ENCODE results near the gene SUN5. TPM values are rescaled to one million over a fixed set of nuclear protein-coding genes. Genes with fewer than 3 reads are reported as not detected.

Gene SUN5
- total RNA-seq, 6 experiments from 2014 or later = not detected

GRCh38 chr20:33022694-33023438, 18.6 kb upstream of the SUN5 start:
- H3K36me3 Mint-ChIP-seq (ENCODE audit: low read depth) = no peaks in the 10 kb centered on the region
- no peak overlapping the region for H3K27ac Mint-ChIP-seq
- H3K4me3 Mint-ChIP-seq = no peak overlapping the region
- no peaks in the 10 kb centered on the region for H3K4me1 Mint-ChIP-seq (ENCODE audit: low read depth)
- no peaks in the 10 kb centered on the region for H3K9me3 Mint-ChIP-seq
- TF ChIP-seq CTCF (IDR thresholded peaks at IDR 0.05) = no peak
- H3K27me3 Mint-ChIP-seq (ENCODE audit: insufficient read depth) = peaks cover 25% of the 10 kb centered on the region
- DNase-seq = no peak

DNA sequence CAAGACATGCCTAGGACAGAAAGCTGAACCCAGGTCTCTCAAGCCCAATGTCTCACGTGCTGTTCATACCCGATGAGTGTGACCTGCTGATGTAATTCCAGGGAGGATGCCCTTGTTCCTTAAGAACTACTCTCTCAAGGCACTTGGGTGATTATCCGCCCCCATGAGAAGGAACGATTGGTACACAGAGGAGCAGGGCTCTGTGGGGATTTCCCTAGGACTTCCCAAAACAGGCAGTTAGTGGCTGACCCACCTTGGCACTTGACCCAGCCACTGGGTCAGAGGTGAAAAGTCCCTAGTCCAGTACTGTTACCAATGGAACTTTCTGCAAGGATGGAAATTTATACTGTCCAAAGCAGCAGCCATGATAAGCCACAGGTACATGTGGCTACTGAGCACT, 18.1 kb upstream of the SUN5 start:
- Mint-ChIP-seq H3K4me1 (ENCODE audit: low read depth) (no peaks in the 10 kb centered on the region), H3K4me3 (no peak overlapping the region), H3K36me3 (ENCODE audit: low read depth) (no peaks in the 10 kb centered on the region), H3K9me3 (no peaks in the 10 kb centered on the region), H3K27me3 (ENCODE audit: insufficient read depth) (peaks cover 28% of the 10 kb centered on the region), H3K27ac (no peak overlapping the region)
- no peak for DNase-seq
- no peak for TF ChIP-seq CTCF (IDR thresholded peaks at IDR 0.05)

DNA sequence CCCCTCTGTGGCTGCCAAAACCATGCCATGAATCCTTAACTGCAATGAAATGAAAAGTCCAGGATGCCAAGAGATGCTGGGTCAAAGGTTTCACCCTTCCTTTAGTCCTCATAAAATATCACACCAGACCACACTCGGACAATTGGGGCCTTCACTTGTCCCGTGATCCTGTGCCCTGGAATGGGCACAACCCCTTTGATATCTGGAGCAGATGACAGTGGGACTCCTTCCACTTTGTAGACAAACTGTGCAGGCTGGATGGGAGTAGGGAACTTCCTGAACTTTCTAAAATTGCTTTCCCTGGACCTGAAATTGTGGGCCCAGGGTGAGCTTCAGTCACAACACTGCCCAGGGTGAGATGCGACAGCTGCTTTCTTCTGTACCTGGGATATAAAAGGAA, 17.6 kb upstream of the SUN5 start:
- no peak for DNase-seq
- Mint-ChIP-seq H3K9me3 (no peaks in the 10 kb centered on the region), H3K27ac (no peak overlapping the region), H3K27me3 (ENCODE audit: insufficient read depth) (peaks cover 30% of the 10 kb centered on the region), H3K4me1 (ENCODE audit: low read depth) (no peaks in the 10 kb centered on the region), H3K4me3 (no peak overlapping the region), H3K36me3 (ENCODE audit: low read depth) (no peaks in the 10 kb centered on the region)
- no peak for TF ChIP-seq CTCF (IDR thresholded peaks at IDR 0.05)

DNA sequence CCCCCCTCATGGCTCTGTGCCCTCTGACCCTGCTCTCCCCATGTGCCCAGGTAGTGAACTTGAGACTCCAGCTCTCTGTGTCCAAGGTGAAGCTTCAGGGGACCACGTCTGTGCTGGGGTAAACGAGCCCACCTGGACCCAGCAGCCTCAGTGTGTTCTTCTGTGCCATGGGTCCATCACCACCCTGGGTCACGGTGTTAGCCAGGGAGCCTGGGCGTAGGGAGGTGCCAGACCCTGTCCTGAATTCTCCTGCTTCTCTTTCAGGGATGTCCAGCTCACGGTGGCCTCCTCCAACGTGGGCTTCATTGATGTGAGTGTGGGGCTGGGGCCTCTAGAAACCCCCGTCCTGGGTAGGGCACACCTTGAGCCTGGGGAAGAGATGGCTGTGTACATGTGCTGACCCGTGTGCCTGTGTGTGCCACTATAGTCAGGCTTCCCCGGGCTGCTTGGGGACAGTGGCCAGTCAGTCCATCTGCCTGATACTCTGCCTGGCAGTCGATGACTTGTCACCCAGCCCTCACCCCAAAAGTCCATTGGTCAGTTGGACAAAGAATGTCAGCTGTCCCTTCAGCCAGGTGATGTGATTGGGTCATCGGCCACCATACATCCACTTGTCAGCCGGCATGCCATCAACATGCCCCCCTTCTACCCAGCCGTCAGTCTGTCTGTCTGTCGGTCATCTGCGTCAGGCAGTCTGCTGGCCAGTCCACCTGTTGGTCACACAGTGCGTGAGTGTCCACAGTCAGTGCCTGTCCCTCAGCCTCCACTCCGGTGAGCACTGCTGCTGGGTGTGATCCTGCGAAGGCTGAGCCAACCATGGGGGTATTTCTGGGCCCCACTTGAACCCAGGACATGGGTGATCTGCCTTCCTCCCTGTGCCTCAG, 16.3 kb upstream of the SUN5 start:
- no peak overlapping the region for H3K4me3 Mint-ChIP-seq
- H3K27ac Mint-ChIP-seq = no peak overlapping the region
- H3K4me1 Mint-ChIP-seq (ENCODE audit: low read depth) = no peaks in the 10 kb centered on the region
- H3K36me3 Mint-ChIP-seq (ENCODE audit: low read depth) = no peaks in the 10 kb centered on the region
- H3K9me3 Mint-ChIP-seq = no peaks in the 10 kb centered on the region
- no peak for TF ChIP-seq CTCF (IDR thresholded peaks at IDR 0.05)
- no peak for DNase-seq
- H3K27me3 Mint-ChIP-seq (ENCODE audit: insufficient read depth) = peaks cover 38% of the 10 kb centered on the region

GRCh38 chr20:33019465-33020277, 15.4 kb upstream of the SUN5 start:
- no peak overlapping the region for H3K4me3 Mint-ChIP-seq
- no peak for TF ChIP-seq CTCF (IDR thresholded peaks at IDR 0.05)
- H3K36me3 Mint-ChIP-seq (ENCODE audit: low read depth) = no peaks in the 10 kb centered on the region
- H3K4me1 Mint-ChIP-seq (ENCODE audit: low read depth) = no peaks in the 10 kb centered on the region
- H3K27me3 Mint-ChIP-seq (ENCODE audit: insufficient read depth) = peaks cover 44% of the 10 kb centered on the region
- DNase-seq = no peak
- no peaks in the 10 kb centered on the region for H3K9me3 Mint-ChIP-seq
- no peak overlapping the region for H3K27ac Mint-ChIP-seq
